A549 treated with DMSO at 1 μM for 4 hours (cell line): ENCODE data around the gene GNAI2. TPM values are rescaled to one million over a fixed set of nuclear protein-coding genes. Genes with fewer than 3 reads are reported as not detected.

Experiments used
- total RNA-seq: library from RNA; stranded (reverse); fragments of 200-300 nt; extraction: Qiagen RNA extraction; gene quantifications from 5 replicates; pipeline ENCODE4 v1.2.3, GENCODE V29; 2022; ENCODE audit warnings: low read depth

Gene GNAI2
- total RNA-seq = 34.6 to 46.7 TPM (median 40.0 TPM) in 5 replicates

DNA sequence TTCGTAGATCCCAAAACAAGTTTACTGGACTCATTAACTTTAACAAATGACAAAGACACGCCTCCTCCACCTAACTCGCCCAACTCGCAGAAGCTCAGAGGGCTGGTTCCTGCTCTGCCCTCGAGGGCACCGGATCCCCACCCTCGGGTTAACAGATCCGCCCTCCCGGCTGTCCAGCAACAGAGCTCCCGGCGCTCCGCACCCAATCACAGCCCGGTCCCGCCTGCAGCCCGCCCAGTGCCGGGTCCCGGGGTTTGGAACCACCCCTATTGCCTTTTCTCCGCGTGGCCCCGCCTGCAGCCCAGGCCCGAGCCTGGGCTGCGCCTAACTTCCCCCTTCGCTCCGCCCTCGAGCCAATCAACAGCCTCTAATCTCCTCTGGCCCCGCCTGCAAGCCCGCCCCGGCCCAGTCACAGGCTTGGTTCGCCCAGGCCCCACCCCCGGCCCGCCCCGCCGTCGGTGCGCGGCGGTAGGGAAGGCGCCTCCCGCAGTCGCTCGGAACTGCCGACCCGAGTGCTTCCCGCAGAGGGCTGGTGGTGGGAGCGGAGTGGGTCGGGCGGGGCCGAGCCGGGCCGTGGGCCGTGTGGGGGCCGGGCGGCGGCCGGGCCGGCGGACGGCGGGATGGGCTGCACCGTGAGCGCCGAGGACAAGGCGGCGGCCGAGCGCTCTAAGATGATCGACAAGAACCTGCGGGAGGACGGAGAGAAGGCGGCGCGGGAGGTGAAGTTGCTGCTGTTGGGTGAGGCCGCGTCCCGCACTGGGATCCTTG, at the start of gene GNAI2:
Gene GNAI2 (plus strand): TSS at position 489 of the 768 bp plus-strand sequence. CDS start 132 bp downstream, at position 621.

DNA sequence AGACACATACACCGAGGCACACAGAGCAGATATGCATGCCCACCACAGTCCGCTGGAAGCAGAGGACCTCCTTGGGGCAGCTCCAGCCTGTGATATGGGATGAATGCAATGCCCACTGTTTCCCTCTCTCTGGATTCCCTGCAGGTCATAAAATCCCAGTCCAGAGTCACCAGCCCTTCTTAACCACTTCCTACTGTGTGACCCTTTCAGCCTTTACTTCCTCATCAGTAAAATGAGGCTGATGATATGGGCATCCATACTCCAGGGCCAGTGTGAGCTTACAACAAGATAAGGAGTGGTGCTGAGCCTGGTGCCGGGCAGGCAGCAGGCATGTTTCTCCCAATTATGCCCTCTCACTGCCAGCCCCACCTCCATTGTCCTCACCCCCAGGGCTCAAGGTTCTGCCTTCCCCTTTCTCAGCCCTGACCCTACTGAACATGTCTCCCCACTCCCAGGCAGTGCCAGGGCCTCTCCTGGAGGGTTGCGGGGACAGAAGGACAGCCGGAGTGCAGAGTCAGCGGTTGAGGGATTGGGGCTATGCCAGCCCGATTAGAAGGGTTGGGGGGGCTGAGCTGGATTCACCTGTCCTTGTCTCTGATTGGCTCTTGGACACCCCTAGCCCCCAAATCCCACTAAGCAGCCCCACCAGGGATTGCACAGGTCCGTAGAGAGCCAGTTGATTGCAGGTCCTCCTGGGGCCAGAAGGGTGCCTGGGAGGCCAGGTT, 44.9 kb upstream of the GNAI2 start, which contains the start of gene GNAT1:
Gene GNAT1 (plus strand): TSS at position 675 of the 725 bp plus-strand sequence. CDS start 116 bp downstream, outside the sequence.

DNA sequence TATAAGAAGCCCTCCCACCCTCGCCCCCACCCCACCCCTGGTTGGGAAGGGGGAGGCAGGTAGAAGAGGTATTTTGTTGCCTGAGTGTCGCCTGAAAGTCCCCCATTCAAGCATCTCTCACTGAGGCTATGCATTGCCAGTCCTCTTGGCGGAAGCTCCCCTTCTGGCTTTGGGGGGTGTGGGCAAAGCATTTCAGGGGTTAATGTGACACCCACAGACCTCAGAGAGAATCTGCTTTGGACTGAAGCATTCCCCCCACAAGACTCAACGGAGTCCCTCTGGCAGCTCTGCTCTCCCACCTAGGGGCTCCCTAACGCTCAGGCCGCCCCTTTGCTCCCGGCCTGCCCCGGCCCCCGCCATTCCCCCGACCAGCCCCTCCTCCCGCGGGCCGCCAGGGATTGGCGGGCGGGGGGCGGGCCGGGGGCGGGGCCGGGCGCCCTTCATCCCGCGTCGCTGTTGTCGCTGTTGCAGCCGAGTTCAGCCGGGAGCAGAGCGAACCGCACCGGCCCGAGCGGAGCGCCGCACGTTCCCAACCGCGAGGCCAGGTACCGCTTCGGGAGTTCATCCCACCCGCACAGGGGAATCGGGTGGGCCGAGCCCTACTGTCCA, 31.1 kb upstream of the GNAI2 start, which contains the start of gene SLC38A3:
Gene SLC38A3 (plus strand): TSS at position 468 of the 609 bp plus-strand sequence. CDS start 8,929 bp downstream, outside the sequence.

DNA sequence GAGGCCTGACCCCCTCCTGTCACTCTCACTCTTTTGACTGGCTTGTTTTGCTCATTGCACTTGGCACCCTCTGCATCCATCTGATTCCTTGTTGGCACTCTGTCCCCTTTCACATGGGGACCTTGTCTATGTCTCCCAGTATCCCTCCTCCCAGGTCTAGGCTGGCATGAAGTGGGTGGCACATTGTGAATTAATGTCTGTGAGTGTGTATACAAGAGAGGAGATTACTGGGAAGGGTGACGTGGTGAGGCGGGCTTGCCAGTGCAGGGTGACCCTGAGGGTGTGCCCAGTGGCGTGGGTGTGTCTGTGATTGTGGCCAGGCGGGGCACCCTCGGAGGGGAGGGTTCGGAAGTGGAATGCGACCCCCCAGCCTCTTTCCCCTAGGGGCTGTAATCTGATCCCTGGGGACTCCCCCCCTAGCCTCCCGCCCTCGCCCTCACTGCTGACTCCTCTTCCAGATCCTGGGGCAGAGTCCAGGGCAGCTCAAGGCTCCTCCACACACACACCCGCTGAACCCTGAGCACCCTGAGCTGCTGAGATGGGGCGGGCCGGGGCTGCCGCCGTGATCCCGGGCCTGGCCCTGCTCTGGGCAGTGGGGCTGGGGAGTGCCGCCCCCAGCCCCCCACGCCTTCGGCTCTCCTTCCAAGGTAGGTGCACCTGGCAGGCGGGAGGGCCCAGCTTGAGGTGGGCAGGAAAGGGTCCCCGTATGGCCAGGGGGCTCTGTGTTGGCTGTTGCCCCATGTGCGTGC, 32.9 kb downstream of the GNAI2 start, which contains the start of gene SEMA3B:
Gene SEMA3B (plus strand): TSS at position 445 of the 749 bp plus-strand sequence. CDS start 94 bp downstream, at position 539.

DNA sequence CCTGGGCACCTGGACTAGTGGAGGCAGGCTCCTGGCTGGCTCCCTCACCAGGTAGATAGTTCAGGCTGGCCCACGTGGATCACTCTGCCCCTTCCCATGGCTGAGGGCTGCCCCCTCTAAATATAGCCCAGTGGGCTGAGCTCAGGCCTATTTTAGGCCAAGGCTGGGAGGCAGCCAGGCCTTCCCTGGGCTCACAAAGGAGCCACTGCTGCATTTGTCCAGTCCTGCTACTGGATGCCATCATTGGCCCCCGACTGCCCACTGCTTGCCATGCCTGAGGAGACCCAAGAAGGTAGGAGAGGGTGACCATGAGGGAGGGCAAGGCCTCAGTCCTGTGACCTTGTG, 42.8 kb downstream of the GNAI2 start, which contains the start of gene LSMEM2:
Gene LSMEM2 (plus strand): TSS at position 208 of the 345 bp plus-strand sequence. CDS start 27 bp downstream, at position 235.

DNA sequence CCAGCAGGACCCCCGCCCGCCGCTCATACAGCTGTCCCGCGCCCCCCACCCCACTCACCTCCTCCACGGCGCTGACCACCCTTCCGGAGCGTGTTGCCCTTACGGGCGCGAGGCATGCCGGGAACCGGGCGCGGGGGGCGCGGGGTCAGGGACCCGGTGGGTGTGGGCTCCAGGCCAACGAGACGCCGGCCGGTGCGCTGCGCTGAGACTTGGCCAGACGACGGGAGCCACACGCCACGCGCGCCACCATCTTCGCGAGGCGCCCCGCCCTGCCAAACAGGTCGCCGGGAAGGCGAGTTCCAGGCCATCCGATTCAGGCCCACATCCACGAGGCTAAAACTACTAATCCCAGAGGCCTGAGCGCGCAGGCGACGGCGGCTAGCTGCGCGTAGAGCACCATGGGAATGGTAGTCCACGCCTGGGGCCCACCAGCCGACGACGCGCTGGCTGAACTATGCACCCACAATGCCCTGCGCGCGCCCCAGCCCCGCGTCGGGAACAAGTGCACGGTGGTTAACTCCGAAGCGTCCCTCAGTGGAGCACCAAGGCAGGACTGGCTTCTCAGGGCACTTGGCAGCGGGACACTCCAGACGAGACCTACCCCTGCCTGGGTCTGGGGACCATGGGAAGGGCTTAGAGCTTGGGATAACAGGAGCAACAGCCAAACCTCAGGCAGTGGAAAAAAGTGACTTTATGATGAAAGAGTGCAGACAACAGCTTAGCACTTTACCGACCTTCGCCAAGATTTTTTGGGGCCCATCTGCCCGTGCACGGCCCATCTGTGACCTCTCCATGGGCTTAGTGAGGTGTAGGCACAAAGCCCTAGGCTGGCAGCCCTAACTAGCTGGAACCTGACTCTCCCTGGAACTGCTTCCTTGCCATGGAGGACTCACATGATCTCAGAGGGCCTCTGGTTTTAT, 56.4 kb downstream of the GNAI2 start, which contains the start of gene IFRD2:
Gene IFRD2 (minus strand): TSS at position 271 of the 920 bp plus-strand sequence. CDS start 155 bp downstream, at position 116.

DNA sequence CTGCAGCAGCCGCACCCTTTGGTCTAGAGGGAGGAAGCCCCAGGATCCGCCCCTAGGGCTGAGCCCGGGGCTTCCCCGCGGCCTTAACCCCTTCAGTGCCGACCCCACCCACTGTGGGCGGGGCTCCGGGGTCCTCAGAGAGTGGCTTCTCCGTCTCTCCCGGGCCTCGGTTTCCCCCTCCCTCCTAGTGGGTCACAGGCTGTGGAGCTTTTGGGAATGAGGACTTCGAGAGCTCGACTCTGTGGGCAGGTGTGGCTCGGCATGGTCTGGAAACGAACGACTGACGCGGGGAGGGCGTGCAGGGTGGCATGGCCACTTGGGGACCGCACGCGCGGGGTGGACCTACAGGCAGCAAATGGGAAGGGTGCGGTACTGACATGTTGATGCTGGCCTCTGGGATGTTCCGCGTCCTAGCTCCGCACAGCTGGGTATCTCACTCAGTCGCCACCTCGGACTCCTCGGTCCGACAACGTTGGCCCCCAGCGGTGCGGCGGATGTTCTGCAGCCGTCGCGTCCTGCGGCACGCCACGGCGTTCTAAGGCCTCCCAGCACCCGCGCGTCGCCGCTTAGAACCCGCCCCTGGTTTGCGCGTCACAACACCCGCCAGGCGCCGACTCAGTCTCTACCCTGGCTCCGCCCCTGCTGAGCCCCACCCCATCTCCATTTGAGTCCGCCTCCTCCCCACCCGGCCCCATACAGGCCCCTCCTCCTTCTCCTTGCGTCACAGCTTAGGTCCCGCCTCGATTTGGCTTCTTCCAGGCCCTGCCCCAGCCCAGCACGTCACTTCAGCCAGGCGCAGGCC, 63.0 kb downstream of the GNAI2 start, which contains the start of the genes HYAL3 and NAA80:
Gene HYAL3 (minus strand): TSS at position 570 of the 802 bp plus-strand sequence. CDS start 3,803 bp downstream, outside the sequence.
Gene NAA80 (minus strand): TSS at position 570 of the 802 bp plus-strand sequence. CDS start 1,942 bp downstream, outside the sequence.

DNA sequence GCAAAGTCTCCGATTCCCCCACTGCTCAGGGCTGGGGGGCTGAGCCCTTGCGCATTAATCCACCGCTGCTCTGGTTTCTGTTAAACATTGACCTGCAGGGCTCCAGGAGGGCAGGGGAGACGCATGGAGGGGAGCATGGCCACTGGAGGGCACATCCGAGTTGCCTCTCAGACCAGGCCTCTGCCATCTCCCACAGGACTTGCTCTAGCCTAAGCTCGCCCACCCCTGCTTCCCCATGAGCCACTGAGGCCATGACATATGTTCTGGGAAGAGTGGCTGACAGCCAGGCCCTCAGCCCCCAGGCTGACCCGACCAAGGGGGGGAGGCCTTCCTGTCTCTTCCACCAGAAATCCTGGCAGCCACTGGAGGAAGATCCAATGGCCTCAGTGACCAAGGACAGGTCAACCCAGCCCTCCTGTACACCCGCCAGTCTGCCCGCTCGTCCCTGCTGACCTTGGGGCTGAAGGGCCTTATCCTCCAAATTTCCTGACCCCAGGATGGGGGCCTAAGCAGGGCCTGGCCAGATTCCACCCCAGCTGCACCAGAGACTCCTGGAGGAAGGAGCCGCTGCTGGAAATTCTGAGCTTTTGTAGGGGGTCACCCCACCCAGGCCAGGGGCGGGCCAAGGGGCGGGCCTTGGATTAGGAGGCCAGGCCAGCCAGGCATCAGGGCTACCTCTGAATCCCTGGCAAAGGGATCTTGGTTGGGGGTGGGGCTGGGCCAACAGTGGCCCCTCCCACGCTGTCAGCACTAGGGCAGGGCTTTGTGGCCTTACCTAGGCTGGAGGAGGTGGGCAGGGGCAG, 67.2 kb downstream of the GNAI2 start, which contains the start of gene HYAL1:
Gene HYAL1 (minus strand): TSS at position 562 of the 803 bp plus-strand sequence. CDS start 618 bp downstream, outside the sequence.

Other genes with a start within 250 kb of the GNAI2 start
- 30.9 to 38.1 TPM (median 33.4 TPM) in 5 replicates for gene RBM5, start 147.3 kb upstream of the GNAI2 start, total RNA-seq
- gene SEMA3F, start 80.9 kb upstream of the GNAI2 start, total RNA-seq = 7.7 to 9.8 TPM (median 9.3 TPM) in 5 replicates
- gene GNAT1, start 44.6 kb upstream of the GNAI2 start, total RNA-seq = 0.09 TPM in 1 of 5 replicates, not detected in the others
- 0.07 TPM in 1 of 5 replicates, not detected in the others for gene SLC38A3, start 30.9 kb upstream of the GNAI2 start, total RNA-seq
- 6.7 to 8.1 TPM (median 6.9 TPM) in 5 replicates for gene SEMA3B, start 32.9 kb downstream of the GNAI2 start, total RNA-seq
- gene LSMEM2, start 42.9 kb downstream of the GNAI2 start, total RNA-seq = 0.05 to 0.06 TPM in 2 of 5 replicates, not detected in the others
- 75.3 to 98.9 TPM (median 94.1 TPM) in 5 replicates for gene IFRD2, start 56.2 kb downstream of the GNAI2 start, total RNA-seq
- gene HYAL3, start 63.2 kb downstream of the GNAI2 start, total RNA-seq = 6.7 to 10.9 TPM (median 8.1 TPM) in 5 replicates
- 4.8 to 6.7 TPM (median 5.1 TPM) in 5 replicates for gene NAA80, start 63.2 kb downstream of the GNAI2 start, total RNA-seq
- 0.28 to 0.45 TPM (median 0.33 TPM) in 5 replicates for gene HYAL1, start 67.4 kb downstream of the GNAI2 start, total RNA-seq
- gene HYAL2, start 86.5 kb downstream of the GNAI2 start, total RNA-seq = 19.8 to 26.8 TPM (median 22.6 TPM) in 5 replicates
- 25.9 to 35.4 TPM (median 33.7 TPM) in 5 replicates for gene TUSC2, start 92.0 kb downstream of the GNAI2 start, total RNA-seq
- gene RASSF1, start 104.6 kb downstream of the GNAI2 start, total RNA-seq = 18.0 to 19.6 TPM (median 19.3 TPM) in 5 replicates
- 0.53 to 1.2 TPM (median 1.00 TPM) in 5 replicates for gene ZMYND10, start 109.5 kb downstream of the GNAI2 start, total RNA-seq
- 12.8 to 14.0 TPM (median 13.3 TPM) in 5 replicates for gene NPRL2, start 114.6 kb downstream of the GNAI2 start, total RNA-seq
- 17.2 to 23.0 TPM (median 22.0 TPM) in 5 replicates for gene CYB561D2, start 114.7 kb downstream of the GNAI2 start, total RNA-seq
- 40.0 to 48.2 TPM (median 43.0 TPM) in 5 replicates for gene TMEM115, start 123.3 kb downstream of the GNAI2 start, total RNA-seq